RCC 7860 (cell line): ENCODE data around the gene ATRNL1.

Experiments
- DNase-seq: peaks from one replicate; pipeline ENCODE4 v3.0.0-alpha.2; 2015; ENCODE audit warnings: low spot score
- FAIRE-seq: peaks from 2 replicates; lab custom pipeline; 2012; peaks lifted over from hg19 to GRCh38; lab: Jason Lieb, UNC

ATRNL1 gene

GRCh38 chr10:115936926-115937767 lies 844.0 kb downstream of the ATRNL1 start:
- FAIRE-seq (peak; percentile 97), DNase-seq (peak; percentile 89)

GRCh38 chr10:115937768-115938056 lies 844.5 kb downstream of the ATRNL1 start:
- FAIRE-seq = no peak
- no peak for DNase-seq

GRCh38 chr10:115939101-115939854 lies 846.1 kb downstream of the ATRNL1 start:
- no peak for DNase-seq
- no peak for FAIRE-seq

- FAIRE-seq = no peak
- DNase-seq = no peak
Measured at GRCh38 chr10:115941361-115941771, 848.2 kb downstream of the ATRNL1 start.

DNA sequence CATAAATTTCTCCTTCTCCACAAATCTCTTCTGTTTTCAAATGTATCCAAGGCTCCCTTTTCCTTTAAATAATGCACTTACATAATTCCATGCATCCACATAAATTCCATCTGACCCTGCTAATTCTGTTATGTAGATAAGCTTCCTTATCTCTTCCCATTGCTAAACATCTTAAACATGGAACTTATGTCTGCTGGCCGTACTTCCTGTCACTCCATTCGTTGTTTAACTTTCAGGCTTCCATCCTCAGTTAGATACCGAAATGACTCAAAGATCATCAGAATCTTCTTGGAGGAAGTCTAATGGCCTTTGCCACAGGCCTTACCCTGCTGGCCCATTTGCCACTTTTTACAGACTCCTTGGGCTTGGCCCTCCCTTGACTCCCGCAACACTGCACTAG lies 848.9 kb downstream of the ATRNL1 start:
- FAIRE-seq (no peak), DNase-seq (no peak)

GRCh38 chr10:115944538-115944937 lies 851.4 kb downstream of the ATRNL1 start:
- DNase-seq (no peak), FAIRE-seq (no peak)

DNA sequence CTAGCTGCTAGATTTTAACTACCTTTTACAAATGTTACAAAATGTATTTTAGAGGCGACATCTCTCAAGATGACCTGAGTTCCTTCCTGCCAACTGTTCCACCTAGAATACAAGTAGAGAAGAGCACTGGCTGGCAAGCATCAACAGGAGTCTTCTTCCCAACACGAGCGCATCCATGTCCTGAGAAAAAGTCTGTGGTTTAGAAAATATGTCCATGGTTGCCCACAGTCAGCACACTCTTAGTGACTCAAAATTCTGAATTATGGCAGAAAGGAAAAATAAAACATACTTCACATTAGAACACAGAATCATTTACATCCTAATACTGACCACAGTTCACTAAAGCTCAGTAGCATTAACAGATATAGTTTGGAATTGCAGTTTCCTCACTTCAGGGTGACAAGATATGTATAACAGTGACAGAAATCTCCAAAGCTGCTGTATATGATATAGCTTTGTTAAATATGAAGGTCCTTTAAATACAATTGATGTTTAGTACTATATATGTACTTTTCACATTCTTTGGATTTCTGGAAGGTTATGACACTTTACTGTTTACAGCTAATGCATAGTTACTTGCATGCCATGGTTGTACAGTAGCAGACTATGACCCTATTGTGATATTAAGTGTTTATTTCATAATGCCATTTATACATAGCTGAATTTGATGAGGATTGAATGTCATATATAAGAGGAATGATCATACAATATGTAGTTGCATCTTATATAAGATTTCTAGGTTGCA lies 852.7 kb downstream of the ATRNL1 start:
- FAIRE-seq = no peak
- peak; percentile 57 for DNase-seq

GRCh38 chr10:115947104-115947503 lies 853.9 kb downstream of the ATRNL1 start:
- DNase-seq = peak; percentile 96
- peak; percentile 99 for FAIRE-seq

DNA sequence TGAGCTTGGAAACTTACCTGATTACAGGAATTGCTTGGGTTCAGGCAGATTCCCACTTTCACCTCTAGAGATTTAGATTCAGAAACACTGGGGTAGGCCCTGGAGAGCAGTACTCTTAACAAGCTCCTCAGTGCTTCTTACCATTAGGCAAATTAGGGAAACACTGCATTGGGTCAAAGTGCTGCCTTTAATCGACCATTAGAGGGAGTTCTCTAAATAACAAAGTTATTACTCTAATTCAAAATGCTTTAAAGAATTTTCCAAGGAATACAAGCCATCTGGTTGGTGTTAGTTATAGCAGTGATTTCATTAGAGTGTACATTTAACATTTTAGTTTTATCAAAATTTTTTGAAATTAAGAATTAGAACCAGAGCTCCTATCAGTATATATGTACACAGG lies 855.3 kb downstream of the ATRNL1 start:
- peak; percentile 57 for FAIRE-seq
- peak; percentile 35 for DNase-seq

- DNase-seq (no peak), FAIRE-seq (no peak)
Measured at GRCh38 chr10:115949282-115949844, 856.2 kb downstream of the ATRNL1 start.

DNA sequence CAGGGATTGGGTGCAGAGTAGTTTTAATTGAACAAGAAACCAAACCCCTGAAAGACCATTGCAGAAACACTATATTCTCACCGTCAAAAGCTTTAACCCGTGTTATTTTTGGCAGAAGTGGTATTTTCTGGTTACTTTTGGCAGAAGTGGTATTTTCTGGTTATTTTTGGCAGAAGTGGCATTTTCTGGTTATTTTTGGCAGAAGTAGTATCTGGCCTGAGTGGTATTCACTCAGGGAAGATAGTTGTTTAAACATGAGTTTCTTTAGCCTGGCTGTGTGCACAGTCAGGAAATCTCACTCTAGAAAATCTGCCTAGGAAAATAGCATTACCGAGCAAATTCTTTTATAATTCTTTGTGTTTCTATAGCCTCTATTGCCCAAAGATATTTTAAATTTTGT lies 857.2 kb downstream of the ATRNL1 start:
- FAIRE-seq (no peak), DNase-seq (no peak)

DNA sequence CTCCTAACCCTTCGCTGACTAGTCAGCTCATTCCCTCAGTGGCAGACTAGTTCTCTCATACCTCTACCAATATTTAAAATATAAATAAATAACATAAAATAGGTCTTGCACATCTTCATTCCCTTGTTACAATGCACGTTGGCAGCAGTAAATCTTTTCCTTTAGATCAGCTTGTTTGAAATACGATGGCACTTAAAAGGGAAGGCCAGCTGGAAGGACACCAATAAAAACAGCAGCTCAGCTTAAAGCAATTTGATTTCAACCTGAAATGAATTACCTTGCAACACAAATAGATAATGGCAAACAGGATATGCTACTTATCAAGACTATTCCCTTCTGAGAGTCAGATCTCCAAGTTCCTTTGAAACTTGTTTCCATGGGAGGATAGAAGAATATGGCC lies 858.1 kb downstream of the ATRNL1 start:
- FAIRE-seq (no peak), DNase-seq (no peak)

DNA sequence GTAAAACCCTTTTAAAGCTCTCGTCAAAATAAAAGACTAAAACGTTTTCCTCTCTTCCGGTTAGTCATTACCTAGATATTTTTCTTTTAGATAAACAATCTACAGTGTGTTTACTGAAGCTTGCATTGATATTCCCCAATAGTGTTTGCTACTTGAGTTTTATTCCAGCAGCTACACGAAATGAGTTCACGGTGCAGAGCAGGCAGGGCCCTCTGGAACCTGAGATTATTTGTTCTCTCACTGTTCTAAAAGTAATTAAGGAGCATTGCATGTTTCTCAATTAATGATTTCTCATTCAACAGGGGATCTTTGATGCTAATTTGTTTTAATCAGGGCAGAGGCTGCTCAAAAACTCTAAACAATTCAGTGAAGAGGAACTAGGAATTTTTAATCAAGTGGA lies 860.1 kb downstream of the ATRNL1 start:
- no peak for DNase-seq
- no peak for FAIRE-seq

DNA sequence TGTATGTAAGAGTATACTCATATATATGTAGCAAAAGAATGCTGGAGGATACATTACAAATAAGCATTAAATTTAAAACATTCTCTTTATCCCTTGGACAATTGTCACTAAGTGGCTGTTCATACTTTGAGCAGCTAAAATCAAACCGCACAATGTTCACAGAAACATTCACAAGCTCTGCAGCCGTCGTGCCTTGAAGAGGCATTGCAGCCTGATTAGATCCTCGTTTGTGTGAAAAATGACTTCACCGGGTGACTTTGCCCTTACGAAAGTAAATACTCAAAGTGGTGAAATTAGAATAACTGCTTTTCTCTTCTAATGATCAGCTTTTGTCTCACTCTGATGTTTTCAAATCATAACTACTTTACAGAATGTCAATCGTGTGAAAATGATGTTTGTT lies 860.8 kb downstream of the ATRNL1 start:
- DNase-seq = no peak
- no peak for FAIRE-seq

DNA sequence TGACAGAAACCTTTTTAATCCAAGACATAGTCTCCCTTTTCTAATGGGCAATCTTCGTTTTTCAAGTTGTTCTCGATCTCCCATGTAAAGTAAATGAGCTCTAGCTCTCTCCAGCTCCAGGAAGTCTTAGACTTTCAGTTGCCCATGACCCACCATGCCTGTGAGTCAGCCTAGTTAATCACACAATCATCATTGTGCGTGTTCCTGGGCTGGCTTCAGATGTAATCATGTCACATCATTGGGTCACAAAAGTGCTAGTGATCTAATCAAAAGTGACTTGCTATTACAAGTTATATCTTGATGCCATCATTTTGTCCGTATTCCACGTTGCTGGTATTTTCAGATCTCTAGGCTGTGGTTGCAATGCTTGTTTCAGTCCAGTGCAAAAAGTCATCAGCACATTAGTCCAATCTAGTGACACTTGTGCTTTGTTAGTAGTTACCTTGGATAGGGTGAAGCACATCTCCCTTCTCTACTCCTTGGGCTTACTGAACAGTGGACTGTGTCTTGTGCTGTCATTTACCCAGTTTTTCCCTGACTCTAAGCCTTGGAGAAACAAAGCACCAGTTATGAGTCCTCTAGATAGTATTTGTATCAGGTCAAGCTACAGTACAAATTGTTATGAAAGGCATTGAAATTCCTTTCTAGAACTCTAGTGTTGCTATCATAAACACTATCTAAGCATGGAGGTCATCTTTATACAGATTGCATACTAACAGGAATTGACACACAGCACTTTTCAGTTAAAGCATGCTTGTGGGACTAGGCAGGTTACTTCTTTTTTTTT lies 863.3 kb downstream of the ATRNL1 start:
- FAIRE-seq (peak; percentile 70), DNase-seq (peak; percentile 79)

DNA sequence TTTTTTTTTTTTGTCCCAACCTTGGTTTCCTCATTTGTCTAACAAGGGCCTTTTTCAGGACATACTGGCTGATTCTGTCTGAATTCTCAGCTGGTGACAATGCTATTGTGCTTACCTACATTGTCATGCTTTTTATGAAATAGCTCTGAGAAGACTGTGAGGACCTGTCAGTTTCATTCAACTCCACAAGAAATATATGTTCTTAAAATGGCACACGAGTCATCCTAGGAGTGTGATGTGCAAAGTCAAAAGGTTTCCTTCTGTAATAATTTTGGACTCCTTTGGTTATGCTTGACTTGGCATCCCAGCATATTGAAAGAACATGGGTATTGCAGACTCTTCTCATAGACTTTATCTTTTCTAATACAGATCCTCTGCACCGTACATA lies 863.8 kb downstream of the ATRNL1 start:
- DNase-seq = peak; percentile 63
- FAIRE-seq = peak; percentile 69

GRCh38 chr10:115957786-115958442 lies 864.7 kb downstream of the ATRNL1 start:
- DNase-seq (no peak), FAIRE-seq (no peak)

GRCh38 chr10:115963848-115964247 lies 870.7 kb downstream of the ATRNL1 start:
- DNase-seq (peak; percentile 8), FAIRE-seq (no peak)

- FAIRE-seq = no peak
- DNase-seq = no peak
Measured at GRCh38 chr10:115964827-115965226, 871.7 kb downstream of the ATRNL1 start.

DNA sequence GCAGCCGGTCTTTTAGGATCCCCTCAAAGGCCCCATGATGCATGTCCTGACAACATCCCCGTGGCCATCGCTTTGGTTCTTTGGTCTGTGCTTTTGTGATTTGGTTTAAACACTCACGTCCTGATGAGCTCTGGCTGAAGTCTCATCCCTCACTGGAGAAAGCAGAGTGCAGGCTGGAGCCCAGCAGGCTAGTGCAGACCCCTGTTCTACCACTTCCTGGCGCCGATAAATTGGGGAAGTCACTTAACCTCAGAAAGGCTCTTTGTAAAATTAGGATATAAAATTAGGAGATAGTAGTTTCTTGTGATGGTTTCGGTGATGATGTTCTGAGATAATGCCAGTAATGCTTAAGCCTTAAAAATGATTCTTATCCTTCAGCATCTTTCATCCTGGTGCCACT lies 872.2 kb downstream of the ATRNL1 start:
- FAIRE-seq (no peak), DNase-seq (no peak)
